Superior temporal gyrus (tissue), 1 donor: ENCODE measurements around the gene SLC16A7.

Experiments used
- DNase-seq: peaks from one replicate; pipeline ENCODE4 v3.0.0-alpha.2; 2016; ENCODE audit errors: extremely low spot score

The SLC16A7 gene

DNA sequence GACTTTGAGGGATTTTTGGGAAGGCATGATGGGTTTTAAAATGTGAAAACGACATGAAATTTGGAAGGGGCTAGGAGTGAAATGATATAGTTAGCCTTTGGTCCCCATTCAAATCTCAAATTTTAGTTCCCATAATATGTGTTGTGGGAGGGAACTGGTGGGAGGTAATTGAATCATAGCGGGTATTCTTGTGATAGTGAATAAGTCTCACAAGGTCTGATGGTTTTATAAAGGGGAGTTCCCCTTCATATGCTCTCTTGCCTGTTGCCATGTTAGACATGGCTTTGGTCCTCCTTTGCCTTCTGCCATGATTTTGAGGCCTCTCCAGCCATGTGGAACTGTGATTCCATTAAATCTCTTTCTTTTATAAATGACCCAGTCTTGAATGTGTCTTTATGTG is 72.8 kb downstream of the SLC16A7 start:
- DNase-seq: no peak

DNA sequence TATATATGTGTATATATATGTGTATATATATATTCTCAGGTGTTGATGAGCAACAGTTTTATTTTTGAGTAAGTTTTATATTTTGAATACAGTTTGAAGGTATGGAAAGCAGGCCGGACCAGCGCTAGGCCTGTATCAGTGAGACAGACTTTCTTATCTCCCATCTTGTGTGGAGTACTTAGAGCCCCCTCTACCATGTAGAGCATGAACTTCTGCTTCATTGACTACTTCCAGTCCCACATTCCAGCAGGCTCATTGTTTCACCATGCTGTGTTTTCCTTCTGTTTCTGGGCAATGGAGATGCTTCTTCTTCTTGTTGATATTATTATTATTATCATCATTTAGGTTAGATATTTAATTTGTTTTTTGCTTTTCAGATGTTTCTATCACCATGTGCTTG is 76.4 kb downstream of the SLC16A7 start:
- DNase-seq: no peak

DNA sequence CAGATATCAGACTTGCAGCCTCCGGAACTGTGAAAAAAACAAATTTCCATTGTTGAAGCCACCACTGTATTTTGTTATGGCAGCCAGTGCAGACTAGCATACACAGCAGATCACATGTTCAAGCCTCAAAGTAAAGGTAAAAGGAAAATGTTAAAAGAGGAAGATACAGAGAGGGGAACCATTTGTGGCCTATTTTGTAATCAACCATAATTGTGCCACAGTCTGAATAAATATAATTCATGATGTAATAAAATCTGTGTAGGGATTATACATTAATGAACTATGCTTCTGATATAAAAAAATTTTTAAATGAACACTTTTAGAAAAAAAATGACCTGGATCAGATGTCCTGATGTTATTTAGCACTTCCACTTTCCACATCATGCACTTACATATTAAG is 79.6 kb downstream of the SLC16A7 start:
- DNase-seq: no peak

DNA sequence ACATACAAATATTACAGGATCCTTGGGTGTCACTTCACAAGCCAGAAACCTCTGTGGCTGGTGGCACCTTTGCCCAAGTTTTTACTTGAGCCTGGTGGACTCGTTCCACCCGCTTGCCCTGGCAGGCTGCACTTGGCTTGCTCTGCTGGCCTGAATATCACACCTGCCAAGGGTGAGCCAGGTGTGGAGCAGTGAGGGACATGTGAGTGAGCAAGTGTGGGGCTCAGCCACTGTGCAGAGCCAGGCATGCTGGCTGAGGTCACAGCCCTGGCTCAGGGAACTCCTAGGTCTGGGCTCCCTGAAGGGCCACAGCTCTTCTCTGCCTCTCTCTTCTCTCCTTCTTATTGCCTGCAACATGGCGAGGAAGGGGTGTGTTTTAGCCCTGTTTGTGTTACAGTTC is 82.0 kb downstream of the SLC16A7 start:
- DNase-seq: no peak

DNA sequence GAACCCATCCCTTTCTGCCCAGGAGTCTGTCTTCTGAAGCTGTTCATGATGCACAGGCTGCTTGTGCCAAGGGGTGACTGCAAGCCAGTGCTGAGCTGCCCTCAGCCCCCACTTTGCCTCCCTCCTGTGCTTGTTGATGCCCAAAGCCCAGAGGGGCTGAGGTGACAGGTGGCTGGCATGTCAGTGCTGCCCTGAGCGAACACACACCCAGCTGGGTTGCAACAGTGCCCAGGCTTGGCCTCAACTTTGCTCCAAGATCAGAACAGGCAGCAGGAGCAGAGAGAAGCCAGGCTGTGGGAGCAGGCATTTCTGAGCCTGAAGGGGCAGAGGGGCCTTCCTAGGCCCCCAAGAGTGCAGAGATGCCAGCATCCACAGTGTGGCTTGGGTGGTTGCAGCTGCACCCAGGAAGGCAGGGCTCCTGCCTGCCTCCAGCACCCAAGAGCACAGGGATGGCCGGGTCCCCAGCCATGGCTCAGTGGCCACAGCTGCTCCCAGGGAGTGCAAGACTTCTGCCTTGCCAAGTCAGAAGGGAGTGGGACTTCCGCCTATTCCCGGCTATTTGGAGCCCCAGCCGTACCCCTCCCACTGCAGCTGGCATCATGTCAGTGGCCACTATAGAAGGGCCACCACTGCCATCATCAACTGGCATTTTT is 83.1 kb downstream of the SLC16A7 start:
- no peak for DNase-seq

DNA sequence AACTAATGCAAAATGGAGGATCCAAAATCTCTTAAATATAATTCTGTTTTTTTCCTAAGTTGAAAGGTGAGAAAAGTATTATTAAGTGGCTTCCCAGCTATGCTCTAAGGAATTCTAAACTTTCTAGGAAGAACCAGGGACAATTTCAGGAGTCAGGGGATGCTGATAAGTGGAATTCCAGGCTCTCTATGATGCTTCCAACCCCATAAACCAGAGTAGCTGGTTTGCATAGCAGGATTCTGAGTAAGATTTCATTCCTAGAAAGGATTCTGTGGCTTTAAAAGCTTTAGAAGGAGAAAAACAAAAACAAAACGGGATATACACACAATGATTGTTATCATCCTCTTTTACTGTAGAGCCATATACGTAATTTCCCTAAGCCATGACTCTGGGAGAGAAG is 93.9 kb downstream of the SLC16A7 start:
- no peak for DNase-seq

DNA sequence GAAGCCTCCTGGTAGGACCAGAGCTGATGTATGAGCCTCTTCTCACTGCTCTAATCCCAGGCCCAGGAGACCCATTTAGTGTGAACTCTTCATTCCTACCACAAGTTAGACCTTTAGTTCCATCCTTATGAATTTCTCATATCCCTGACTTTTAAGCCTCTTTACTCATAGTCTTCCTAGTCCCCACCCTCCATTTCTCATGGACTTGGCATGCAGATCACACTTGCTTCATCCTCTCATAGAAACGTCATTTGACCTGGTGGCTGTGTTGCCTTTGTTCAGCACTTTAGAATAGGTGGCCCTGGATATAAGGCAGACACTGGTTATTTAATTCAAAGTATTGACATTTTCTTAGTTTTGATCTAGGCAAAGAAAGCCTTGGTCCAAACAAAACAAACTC is 99.5 kb downstream of the SLC16A7 start:
- no peak for DNase-seq

DNA sequence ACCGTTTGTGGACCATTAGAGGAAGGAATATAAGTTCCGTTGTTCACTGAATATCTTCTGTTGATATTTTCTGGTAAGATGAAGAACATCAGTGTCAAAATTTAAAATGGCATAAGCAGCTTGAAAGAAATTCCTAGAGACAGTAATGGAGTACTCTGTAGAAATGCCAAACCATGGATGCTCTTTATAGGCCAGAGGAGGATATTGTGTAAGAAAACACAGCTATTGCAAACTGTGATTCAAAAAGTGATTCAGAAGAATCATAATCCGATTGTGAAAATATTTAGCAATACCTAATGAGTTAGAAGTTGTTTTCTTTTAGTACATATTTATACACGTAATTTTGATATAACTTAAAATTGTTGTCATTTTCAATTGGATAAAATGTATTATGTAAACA is 102.8 kb downstream of the SLC16A7 start:
- DNase-seq: no peak

DNA sequence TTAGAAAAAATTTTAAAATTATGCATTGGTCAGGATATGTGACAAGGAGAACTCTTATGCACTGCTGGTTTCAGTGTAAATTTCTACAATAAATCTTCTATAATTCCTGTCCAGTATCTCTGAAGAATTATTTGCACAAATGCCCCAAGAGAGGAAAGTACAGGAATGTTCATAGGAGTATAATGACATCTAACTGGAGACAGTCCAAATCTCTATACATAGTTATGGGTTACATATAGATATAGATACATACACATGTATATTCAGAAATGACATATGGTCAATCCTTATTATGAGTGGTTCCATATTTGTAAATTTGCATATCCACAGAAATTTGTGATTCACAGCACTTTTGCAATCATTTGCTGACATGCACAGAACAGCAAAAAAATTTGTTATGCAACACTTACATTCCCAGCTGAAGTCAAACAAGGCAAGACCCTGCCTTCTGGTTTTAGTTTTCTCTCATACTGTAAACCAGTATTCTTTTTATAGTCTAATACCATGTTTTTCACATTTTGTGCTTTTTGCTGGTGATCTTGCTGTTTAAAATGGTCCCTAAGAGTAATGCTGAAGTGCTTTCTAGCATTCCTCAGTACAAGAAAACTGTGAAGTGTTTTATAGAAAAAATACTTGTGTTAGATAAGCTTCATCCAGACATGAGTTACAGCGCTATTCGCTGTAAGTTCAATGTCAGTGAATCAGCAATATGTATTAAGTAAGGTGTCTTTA is 103.8 kb downstream of the SLC16A7 start:
- peak; percentile 34 for DNase-seq

DNA sequence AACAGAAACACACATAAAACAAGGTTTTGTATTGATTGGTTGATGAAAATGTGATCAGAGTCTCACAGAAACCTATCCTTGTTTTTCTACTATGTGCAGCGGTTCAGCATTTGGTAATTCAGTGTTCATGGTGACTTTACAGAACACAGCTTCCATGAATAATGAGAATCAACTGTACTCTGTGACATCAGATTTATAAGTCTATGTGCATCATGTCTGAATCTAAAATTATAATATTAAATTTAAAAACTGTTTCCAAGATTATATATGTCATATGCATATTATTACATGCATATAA is 104.3 kb downstream of the SLC16A7 start:
- no peak for DNase-seq

DNA sequence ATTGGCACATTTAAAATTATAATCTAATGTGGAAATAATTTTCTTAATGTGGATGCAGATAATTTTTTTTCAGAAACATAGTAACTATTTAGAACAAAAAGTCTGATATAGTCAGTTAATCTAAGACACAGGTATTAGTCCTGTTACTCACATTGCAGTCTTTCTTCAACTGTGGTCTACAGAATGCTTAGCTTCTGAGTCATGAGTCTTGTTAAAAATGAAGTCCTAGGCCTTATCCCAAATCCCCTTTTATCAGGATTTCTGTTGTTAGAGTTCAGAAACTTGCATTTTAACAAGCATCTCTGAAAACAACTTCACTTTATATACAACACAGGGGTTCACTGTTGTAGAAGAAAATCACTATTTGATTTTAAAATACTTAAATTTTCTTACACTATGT is 112.2 kb downstream of the SLC16A7 start:
- DNase-seq: no peak

DNA sequence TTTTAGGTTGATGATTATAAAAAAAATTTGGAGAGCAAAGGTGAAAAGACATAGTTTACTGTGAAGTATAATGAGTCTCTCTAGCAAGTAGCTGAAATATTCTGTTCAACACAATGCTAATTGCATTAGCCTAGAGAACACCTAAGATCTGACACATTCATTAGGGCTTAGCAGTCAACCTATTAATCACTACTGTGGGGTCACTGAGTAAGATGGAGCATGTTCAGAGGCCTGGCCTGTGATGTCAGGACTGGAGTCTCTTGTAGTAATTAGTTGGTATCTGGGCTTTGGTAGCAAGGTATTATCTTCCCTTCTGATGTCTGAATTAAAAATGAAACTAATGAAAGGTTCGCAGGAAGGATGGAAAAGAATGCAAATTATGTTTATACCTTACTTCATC is 112.7 kb downstream of the SLC16A7 start:
- no peak for DNase-seq

DNA sequence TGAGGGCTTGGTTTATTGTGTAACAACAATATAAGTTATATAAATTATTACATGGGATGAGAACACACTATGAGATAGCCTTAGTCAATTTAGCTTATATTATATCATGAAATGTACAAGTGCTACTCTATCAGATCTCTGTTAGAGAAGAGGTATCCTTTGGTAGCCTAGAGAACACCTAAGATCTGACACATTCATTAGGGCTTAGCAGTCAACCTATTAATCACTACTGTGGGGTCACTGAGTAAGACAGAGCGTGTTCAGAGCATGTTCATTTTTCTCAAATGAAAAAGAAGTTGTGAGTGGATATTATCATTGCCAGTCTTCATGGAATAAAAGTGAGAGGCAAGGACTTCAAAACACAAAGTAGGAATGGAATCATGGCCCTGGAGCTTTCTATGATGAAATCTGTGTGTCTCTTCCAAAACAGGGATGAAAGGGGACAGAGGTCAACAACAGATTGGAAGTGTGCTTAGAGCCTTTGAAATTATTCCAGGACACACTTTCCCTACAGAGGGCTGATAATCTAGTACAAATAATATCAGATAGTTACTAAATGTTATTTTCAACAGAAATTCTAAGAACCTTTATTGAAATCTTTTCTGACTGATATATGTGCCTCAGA is 114.3 kb downstream of the SLC16A7 start:
- no peak for DNase-seq

DNA sequence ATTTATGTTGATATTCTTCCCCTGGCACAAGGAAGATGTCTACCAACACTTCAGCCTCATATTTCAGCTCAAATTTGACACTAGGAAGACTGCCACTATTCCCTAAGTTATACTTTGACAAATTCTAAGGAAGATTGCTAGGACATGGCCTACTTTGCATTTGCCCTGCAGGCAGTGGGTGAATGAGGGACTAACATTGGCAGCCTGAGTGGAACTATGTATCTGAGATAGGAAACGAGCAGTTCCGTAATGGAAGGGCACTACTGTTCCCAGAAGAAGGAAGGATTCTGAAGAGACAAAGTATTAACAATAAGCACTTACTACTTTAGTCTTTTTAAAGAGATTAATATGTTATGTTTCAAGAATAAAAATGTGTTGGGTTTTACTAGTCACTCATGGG is 115.1 kb downstream of the SLC16A7 start:
- no peak for DNase-seq

DNA sequence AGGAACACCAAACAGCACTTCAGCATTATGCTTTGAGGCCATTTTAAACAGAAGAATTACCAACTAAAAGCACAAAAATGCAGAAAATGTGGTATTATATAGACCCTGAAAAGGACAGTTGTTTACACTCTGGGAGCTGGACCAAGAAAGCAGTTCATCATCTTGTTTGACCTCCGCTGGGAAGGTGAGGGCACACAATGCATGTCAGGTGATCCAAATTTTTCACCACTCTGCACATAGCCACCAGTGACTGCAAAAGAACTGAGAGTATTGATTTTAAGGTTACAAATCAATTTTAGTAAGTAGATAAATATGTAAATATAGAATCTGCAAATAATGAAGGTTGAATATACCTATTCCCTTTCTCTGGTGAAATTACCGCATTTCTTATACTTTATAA is 119.6 kb downstream of the SLC16A7 start:
- DNase-seq: no peak

DNA sequence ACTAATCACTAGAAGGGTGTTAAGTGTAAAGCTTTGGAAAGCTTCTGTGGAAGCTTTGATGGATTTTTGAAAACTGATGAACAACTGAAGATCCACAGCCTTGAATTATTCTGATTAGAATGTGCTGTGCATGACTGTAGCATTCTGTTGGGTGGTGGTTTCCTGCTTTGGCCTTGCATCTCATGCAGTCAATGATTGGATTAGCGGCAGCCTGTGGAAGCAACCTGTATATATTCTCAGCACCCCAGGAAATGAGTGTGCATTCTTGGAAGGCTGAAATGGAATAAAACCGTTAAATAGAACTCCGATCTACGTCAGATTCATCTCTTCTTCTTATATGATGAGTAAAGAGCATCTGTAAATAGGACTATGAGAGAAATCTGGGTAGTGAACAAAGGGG is 120.2 kb downstream of the SLC16A7 start:
- no peak for DNase-seq

DNA sequence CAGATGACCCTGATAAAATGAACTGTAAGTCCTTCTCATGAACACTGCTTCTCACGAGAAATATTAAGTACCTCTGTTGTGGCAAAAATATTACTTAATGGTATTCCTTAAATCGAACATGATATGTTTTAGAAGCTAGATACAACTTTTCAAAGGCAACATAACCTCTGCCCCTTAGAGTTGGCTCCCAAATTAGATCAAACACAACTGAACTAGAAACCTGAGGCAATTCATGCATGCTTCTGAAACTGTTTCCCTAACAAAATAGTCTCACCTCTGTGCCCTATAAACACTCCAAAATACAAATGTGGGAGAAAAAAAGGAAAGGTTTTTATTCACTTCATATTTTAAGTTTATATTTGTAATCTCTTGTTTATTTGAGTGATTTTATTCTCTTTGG is 121.6 kb downstream of the SLC16A7 start:
- no peak for DNase-seq

DNA sequence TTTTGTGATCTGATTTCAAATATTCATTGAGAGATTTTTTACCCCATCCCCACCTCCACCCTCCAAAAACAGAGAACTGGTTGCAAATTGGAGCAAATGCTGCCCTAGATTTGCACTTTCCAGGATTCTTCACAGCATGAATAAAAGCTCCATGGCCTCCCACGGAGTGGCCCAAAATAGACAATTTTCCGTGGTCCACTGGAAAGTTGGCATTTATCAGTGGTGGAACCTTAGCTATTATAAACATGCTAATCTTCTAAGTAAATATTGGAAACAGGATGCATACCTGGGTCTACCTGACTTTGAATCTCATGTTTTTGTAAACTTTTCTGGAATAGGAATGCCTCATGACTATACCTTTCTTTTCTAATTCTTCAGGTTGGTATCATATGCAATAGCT is 123.9 kb downstream of the SLC16A7 start:
- DNase-seq: no peak

DNA sequence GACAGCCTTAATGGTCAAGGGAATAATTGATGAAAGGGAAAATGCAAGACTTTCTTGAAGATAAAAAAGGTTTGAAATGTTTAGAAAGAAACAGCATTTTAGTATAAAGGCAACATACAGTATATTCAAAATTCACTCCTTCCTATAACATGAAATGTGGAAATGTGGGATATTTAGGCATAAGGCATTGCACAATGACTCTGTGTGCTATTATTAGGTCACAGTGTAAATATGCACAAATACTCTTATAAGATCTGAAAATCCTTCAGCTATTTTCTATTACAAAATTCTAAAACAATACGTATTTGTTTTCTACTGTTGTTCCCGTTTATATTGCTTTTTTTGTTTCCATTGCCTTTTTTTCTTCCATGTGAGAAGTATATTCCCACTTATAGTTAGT is 127.7 kb downstream of the SLC16A7 start:
- no peak for DNase-seq

DNA sequence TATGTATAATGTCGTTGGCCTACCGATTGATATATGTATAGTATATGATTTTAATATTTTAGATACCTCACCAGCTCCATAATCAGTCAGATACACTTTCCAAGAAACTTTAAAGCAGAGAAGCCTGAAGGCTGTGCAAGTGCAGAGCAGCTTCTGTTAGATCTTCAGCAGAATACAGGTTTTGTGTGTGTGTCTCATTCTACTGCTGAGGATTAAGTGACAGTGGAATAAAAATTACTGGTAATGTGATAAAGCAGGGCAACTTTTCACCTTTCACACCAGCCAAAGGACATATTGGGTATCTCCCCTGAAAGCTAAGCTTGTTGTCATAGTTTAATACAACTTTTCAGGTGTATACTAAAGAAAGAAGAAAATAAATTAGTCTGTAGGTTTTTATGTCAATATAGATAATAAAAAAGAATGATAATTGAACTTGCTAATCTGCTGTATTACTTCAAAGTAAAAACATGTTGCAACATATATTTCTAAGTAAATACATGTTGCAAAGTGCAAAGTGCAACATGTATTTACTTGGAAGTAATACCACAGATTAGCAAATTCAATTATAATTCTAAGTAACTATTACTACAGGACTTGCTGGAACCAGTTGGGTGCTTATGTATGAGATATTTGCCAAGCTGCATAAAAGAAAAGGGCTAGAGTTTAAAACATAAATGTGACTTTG is 128.3 kb downstream of the SLC16A7 start:
- DNase-seq: no peak

DNA sequence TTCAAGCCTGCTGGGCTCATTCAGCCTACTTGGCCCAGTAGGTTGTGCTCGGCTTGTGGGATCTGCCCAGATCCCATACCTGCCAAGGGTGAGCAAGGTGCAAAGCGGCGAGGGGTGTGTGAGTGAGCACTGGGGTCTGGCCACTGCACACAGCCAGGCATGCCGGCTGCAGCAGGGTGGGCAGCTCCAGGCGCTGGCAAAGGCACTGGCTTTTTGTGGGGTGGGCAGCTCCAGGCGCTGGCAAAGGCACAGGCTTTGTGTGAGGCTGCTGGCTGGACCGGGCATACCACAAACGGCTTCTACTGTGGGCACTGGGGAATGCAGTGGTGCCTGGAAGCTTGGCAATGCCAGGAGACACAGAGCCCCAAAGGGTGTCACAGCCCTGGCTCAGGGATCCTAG is 137.4 kb downstream of the SLC16A7 start:
- no peak for DNase-seq

DNA sequence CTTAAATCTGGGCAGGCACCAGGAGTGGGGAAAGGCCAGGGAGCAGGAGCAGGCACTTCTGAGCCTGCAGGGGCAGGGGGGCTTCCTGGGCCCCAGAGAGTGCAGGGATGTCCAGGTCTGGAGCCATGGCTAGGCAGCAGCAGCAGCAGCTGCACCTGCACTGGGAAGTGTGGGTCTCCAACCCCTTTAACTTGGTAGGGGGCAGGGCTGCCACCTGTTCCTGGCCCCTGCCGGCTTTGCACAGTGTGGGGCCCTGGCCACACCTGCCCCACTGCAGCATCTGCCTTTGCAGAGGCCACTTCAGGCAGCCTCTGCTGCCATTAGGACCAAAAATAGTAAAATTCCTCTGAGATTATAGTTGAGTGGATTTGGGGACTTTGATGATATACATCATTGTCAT is 138.5 kb downstream of the SLC16A7 start:
- no peak for DNase-seq

DNA sequence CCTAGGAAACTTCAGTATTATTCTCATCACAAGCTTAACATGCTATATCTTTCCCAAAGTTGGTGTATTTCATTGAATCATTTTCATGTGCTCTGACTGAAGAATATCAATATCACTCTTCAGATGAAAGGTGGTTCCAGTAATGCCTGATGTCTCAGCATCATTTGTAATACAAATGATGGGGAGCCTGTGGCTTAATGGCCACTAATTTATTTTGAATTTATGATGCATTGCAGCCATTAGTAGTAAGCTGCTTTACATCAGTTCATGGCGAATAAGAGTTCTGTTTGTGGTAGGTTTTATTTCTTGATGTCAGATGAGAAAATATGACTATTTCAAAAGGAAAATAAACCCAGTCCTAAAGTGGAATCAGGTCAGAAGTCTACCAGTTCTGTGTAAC is 139.4 kb downstream of the SLC16A7 start:
- DNase-seq: no peak
